BLaER1 treated with 17β-estradiol and CSF1 and Interleukin-3, amounts not matched to agents 10 nM and 100 nM (cell line): ENCODE data around the gene LINGO4.

Experiments used
- H3K27ac ChIP-seq, 11 experiments: shearing (Covaris generic); formaldehyde crosslinking; 2 replicates each; pipeline ENCODE4 v1.8.1; 2022
- H3K27me3 ChIP-seq, 11 experiments: shearing (Covaris generic); formaldehyde crosslinking; 2 replicates each; pipeline ENCODE4 v1.8.1; 2022
- H3K36me3 ChIP-seq, 11 experiments: shearing (Covaris generic); formaldehyde crosslinking; 2 replicates each; pipeline ENCODE4 v1.8.1; 2022
- H3K4me1 ChIP-seq, 10 experiments: shearing (Covaris generic); formaldehyde crosslinking; 2 replicates each; pipeline ENCODE4 v1.8.1; 2022
- H3K4me2 ChIP-seq, 11 experiments: shearing (Covaris generic); formaldehyde crosslinking; 2 replicates each; pipeline ENCODE4 v1.8.1; 2022
- H3K4me3 ChIP-seq, 10 experiments: shearing (Covaris generic); formaldehyde crosslinking; 2 replicates each; pipeline ENCODE4 v1.8.1; 2022
- H3K9ac ChIP-seq, 11 experiments: shearing (Covaris generic); formaldehyde crosslinking; 2 replicates each; pipeline ENCODE4 v1.8.1; 2022
- H3K9me3 ChIP-seq, 11 experiments: shearing (Covaris generic); formaldehyde crosslinking; replicated peaks in 1 of 11; 2 replicates each; pipeline ENCODE4 v1.8.1; 2022
- H4K20me1 ChIP-seq, 11 experiments: shearing (Covaris generic); formaldehyde crosslinking; 2 replicates each; pipeline ENCODE4 v1.8.1; 2022
- Cebpa-rat ChIP-seq, 11 experiments: shearing (Covaris generic); IDR thresholded peaks; 2 replicates each; pipeline ENCODE4 v1.8.1; 2022

Gene LINGO4

DNA sequence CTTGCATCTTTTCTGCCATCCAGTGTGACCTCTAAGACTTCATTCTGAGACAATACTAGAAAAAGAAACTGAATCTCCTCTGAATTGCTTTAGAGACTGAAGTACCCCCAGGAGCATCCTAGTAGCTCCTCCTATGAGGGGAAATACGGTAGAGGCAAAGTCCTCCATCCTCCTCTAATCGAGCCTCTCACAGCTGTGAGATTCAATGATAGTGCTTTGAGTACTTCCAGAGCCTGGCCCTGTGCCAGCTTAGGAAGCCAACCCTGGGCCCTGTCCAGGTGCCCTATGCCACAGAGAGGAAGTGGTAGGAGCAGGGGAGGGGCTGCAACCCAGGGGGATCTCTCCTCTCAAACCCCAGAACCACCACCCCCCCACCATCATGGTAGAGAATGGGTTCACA lies 15.7 kb upstream of the LINGO4 start:
- no peak for TF ChIP-seq Cebpa-rat (IDR thresholded peaks at IDR 0.05)
- H3K4me2 ChIP-seq = peak overlapping the region; percentile 37 to 96 (median 85)
- H3K9ac ChIP-seq = no peak overlapping the region
- no peaks in the 10 kb centered on the region for H3K27me3 ChIP-seq
- H4K20me1 ChIP-seq = peaks cover 0 to 7% (median 0%) of the 10 kb centered on the region in 11 experiments; a peak in 1 of 22 replicates
- 0 out of 22 replicates have a peak overlapping the region, but pooled peaks of 1 of the 11 experiments have one; percentile 9 for H3K27ac ChIP-seq
- no peaks in the 10 kb centered on the region for H3K9me3 ChIP-seq
- no peaks in the 10 kb centered on the region for H3K36me3 ChIP-seq
- no peak overlapping the region for H3K4me3 ChIP-seq
- H3K4me1 ChIP-seq = peaks cover 53 to 99% (median 93%) of the 10 kb centered on the region in 10 experiments

DNA sequence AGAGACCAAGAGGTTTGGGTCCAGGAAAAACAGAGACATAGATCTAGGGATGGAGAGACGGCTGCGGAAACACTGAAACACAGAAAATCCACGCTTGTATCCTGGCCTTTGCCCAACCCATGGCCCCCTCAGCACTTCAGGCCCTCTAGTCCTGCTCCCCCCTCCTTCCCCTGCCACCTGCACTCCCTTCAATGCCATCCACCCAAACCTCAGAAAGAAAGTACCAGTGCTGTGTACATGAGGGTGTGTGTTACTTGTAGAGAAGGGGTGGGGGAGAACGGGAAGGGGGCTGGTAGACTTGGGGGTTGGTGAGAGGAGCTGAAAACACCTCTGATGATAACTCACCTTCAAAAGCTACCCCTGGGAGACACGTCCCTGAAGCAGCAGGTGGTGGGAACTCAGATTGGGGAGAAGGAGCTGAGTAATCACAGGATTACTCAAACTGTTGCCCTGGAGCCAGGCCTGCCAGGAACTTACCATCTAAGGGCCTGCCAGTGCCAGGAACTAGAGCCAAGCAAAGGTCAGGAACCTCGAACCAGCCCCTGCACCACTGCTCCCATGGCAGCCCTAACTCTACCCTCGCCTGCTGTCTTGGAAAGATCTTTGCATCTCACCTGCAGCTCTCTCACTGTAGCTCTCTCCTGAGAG lies 14.9 kb upstream of the LINGO4 start:
- peaks cover 0 to 7% (median 0%) of the 10 kb centered on the region in 11 experiments; a peak in 1 of 22 replicates for H4K20me1 ChIP-seq
- peak overlapping the region; percentile 37 to 96 (median 85) for H3K4me2 ChIP-seq
- no peak overlapping the region for H3K4me3 ChIP-seq
- peak overlapping the region in 1 of 11 experiments; percentile 23; a peak in 1 of 22 replicates for H3K9ac ChIP-seq
- peaks cover 58 to 99% (median 93%) of the 10 kb centered on the region in 10 experiments for H3K4me1 ChIP-seq
- no peak for TF ChIP-seq Cebpa-rat (IDR thresholded peaks at IDR 0.05)
- no peaks in the 10 kb centered on the region for H3K27me3 ChIP-seq
- no peaks in the 10 kb centered on the region for H3K9me3 ChIP-seq
- H3K36me3 ChIP-seq = no peaks in the 10 kb centered on the region
- peak overlapping the region in 2 of 11 experiments; percentile 9 to 29; a peak in 1 of 22 replicates for H3K27ac ChIP-seq

DNA sequence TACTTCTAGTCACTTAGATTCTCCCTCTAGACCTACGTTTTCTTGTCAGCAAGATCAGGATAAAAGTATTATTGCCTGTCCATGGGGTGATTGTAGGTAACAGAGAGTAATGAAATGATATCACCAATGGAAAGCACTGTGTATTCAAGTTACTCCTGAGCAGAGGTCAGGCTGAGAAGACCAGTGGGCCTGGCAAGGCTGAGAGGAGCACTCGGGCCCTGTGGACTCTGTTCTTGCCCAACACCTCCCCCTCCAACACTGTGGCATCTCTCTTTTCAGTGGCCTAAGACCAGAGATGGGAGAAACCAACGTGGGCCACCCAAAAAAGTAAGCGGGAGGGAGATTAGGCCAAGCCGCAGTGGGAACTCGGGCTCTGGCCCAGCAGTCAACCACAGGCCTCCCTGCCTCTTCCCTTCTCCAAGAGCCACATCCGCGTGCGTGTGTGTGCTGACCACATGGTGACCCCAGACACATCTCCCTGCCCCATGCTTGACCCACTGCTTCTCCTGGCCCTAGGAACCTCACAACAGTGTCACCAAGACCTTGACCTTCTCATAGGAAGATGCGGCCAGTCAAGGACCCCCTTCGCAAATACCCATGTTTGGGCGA lies 14.1 kb upstream of the LINGO4 start:
- H3K4me2 ChIP-seq = peak overlapping the region; percentile 37 to 96 (median 85); a peak in 19 of 22 replicates
- H3K27me3 ChIP-seq = no peaks in the 10 kb centered on the region
- H3K27ac ChIP-seq = peak overlapping the region in 2 of 11 experiments; percentile 6 to 29; a peak in 2 of 22 replicates
- no peak for TF ChIP-seq Cebpa-rat (IDR thresholded peaks at IDR 0.05)
- H3K9me3 ChIP-seq = no peaks in the 10 kb centered on the region
- H4K20me1 ChIP-seq = peaks cover 0 to 7% (median 0%) of the 10 kb centered on the region in 11 experiments; a peak in 1 of 22 replicates
- peaks cover 62 to 99% (median 93%) of the 10 kb centered on the region in 10 experiments for H3K4me1 ChIP-seq
- H3K4me3 ChIP-seq = no peak overlapping the region
- H3K36me3 ChIP-seq = no peaks in the 10 kb centered on the region
- H3K9ac ChIP-seq = no peak overlapping the region; a peak in 1 of 22 replicates

DNA sequence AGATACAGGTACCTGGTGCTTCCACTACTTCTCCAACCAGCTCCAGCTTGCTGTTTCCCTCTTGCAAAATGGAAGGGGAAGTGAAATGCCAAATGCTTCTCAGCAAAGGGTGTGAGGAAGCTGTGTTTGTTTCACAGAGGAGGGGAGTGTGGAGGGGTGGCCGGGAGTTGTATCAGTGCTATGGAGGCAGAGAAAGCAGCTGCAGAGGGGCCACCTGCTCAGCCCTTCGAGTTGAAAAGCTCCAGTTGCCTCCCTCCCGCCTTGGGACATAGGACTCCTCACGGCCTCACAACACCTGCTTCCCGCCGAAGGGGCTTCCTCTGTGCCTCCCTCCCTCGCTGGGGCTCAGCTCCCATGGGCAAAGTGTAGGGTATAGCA lies 12.1 kb upstream of the LINGO4 start:
- H3K36me3 ChIP-seq = no peaks in the 10 kb centered on the region
- H3K9ac ChIP-seq = peak overlapping the region in 4 of 11 experiments; percentile 15 to 43 (median 28); a peak in 4 of 22 replicates
- peak overlapping the region in 3 of 10 experiments; percentile 1 to 25 (median 13); a peak in 4 of 20 replicates for H3K4me3 ChIP-seq
- peak overlapping the region in 7 of 11 experiments; percentile 13 to 66 (median 34); a peak in 8 of 22 replicates for H3K27ac ChIP-seq
- H3K4me2 ChIP-seq = peak overlapping the region; percentile 78 to 96 (median 85)
- no peaks in the 10 kb centered on the region for H3K27me3 ChIP-seq
- H3K4me1 ChIP-seq = peaks cover 54 to 96% (median 85%) of the 10 kb centered on the region in 10 experiments
- no peaks in the 10 kb centered on the region for H3K9me3 ChIP-seq
- peaks cover 0 to 7% (median 0%) of the 10 kb centered on the region in 11 experiments; a peak in 1 of 22 replicates for H4K20me1 ChIP-seq
- TF ChIP-seq Cebpa-rat (IDR thresholded peaks at IDR 0.05) = 0 out of 22 replicates have a peak, but pooled peaks of 1 of the 11 experiments have one; percentile 11

DNA sequence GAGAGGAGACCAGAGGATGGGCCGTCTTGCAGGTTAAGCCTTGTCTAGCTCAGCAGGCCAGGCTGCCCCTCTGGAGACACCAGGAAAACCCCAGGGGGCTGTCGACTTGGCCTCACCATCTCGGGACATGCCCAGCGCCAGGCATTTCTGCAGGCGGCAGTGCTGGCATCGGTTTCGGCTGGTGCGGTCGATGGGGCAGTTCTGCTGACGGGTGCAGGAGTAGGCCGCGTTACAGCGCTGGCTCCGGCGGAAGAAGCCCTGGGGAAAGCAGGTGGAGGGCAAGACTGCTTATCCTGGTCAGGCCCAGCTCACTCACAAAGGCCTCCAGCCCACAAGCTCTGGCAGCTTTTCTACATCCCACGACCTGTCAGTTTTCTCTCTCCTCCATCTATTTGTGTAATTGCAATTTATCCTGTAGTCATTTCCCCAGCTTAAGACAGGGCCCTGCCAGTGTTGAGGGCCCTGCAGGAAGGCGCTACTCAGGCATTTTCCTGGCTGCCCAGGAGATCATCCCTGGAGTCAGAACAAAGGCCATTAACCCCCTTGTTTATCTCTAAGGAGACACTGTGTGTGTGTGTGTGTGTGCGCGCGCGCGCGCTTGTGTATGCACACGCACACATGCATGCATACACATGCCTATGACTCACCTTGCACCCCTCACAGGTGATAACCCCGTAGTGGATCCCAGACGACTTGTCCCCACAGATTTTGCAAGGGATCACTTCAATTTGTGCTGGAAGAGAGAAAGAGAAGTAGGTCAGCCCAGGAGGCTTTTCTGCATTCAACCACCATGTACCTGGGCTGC lies 11.5 kb upstream of the LINGO4 start:
- peak overlapping the region; percentile 78 to 96 (median 85) for H3K4me2 ChIP-seq
- peak overlapping the region in 2 of 10 experiments; percentile 5 to 17; a peak in 2 of 20 replicates for H3K4me3 ChIP-seq
- no peak for TF ChIP-seq Cebpa-rat (IDR thresholded peaks at IDR 0.05)
- peaks cover 0 to 7% (median 0%) of the 10 kb centered on the region in 11 experiments; a peak in 1 of 22 replicates for H4K20me1 ChIP-seq
- peak overlapping the region in 3 of 11 experiments; percentile 13 to 36 (median 29); a peak in 2 of 22 replicates for H3K9ac ChIP-seq
- H3K27ac ChIP-seq = peak overlapping the region in 3 of 11 experiments; percentile 18 to 55 (median 33); a peak in 1 of 22 replicates
- H3K4me1 ChIP-seq = peaks cover 51 to 90% (median 79%) of the 10 kb centered on the region in 10 experiments
- H3K36me3 ChIP-seq = no peaks in the 10 kb centered on the region
- no peaks in the 10 kb centered on the region for H3K9me3 ChIP-seq
- H3K27me3 ChIP-seq = no peaks in the 10 kb centered on the region

DNA sequence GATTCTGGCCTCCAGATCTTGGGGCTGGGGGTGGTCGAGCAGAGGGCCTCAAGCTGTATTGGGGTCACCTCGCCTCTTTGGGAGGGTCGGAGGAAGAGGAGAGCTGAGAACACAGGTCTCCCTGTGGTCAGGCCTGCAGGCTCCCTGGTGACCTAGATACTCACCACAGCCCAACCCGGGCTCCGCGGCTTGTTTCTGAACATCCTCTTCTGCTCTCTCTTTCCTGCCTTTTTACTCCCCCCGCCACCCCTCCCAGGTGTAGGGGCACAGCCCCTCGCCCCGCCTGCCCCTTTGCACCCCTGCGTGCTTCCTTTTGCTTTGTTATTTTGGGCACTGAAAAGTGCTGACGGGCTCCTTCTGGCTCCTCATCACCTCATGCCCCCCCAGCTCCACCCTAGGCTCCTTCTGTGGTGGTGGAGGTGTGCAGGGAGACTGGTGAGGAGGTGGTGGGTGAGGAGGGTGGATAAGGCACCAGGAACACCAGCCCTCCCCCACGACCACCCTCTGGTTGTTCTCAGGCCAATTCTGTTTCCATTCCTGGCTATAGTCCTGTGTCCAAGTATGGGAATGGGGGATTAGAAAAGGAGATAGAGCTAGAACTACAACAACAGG lies 10.6 kb upstream of the LINGO4 start:
- no peak for TF ChIP-seq Cebpa-rat (IDR thresholded peaks at IDR 0.05)
- H3K4me2 ChIP-seq = peak overlapping the region; percentile 78 to 96 (median 85)
- no peaks in the 10 kb centered on the region for H3K9me3 ChIP-seq
- peaks cover 46 to 85% (median 69%) of the 10 kb centered on the region in 10 experiments for H3K4me1 ChIP-seq
- H4K20me1 ChIP-seq = peaks cover 0 to 7% (median 0%) of the 10 kb centered on the region in 11 experiments; a peak in 1 of 22 replicates
- peak overlapping the region in 2 of 10 experiments; percentile 5 to 17; a peak in 1 of 20 replicates for H3K4me3 ChIP-seq
- H3K9ac ChIP-seq = 0 out of 22 replicates have a peak overlapping the region, but pooled peaks of 1 of the 11 experiments have one; percentile 1
- no peaks in the 10 kb centered on the region for H3K27me3 ChIP-seq
- no peak overlapping the region for H3K27ac ChIP-seq
- no peaks in the 10 kb centered on the region for H3K36me3 ChIP-seq

DNA sequence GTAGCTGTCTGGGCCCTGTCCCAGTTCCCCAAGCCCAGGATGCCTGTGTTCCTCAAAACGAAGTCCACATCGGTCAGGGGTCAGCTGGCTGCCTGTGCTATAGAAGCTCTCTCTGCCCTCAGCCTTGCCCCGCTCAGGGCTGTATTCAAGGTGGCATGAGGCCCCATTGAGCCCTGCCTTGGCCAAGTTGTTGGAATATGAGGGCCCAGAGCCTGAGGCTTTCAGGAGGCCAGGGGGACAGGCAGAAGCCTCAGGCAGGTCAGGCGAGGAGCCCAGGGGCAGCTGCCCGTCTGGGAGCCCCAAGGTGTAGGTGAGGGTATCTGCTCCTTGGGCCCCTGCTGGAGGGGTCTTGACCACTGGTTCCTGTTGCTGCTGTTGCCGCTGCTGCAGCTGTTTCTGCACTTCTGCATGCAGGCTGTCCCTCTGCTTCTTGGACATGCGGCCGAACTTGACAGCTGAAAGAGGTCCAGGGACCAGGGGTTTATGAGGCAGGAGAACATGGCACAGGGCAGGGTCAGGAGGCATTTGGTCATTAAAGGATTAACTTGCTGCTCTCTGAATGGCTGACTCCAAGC lies 9.8 kb upstream of the LINGO4 start:
- peak overlapping the region; percentile 78 to 96 (median 85); a peak in 21 of 22 replicates for H3K4me2 ChIP-seq
- no peak for TF ChIP-seq Cebpa-rat (IDR thresholded peaks at IDR 0.05)
- H3K9ac ChIP-seq = no peak overlapping the region

DNA sequence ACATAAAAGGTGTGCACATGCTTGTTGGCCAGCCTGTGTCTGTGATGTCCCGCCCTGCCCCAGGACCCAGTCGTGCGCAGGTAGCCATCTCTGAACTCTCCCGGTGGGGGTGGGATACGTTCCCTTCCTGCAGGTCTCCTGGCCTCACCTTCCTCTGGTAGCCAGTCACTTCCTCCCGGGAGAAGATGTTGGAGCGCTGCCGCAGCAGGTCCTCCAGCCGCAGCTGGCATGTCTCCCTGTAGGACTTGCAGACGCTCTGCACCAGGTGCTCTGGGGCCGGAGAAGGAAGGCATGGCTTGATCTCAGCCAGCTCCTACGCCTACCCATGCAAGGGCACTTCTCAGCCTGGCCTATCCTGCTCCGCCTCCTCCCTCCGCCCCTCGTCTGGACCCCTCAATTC lies 9.2 kb upstream of the LINGO4 start:
- Histone ChIP-seq H3K9ac (no peak overlapping the region), H3K27me3 (no peaks in the 10 kb centered on the region), H3K27ac (no peak overlapping the region), H4K20me1 (peaks cover 0 to 7% (median 0%) of the 10 kb centered on the region in 11 experiments; a peak in 1 of 22 replicates), H3K4me2 (peak overlapping the region; percentile 78 to 96 (median 85); a peak in 18 of 22 replicates), H3K4me3 (no peak overlapping the region), H3K4me1 (peaks cover 32 to 71% (median 59%) of the 10 kb centered on the region in 10 experiments), H3K36me3 (no peaks in the 10 kb centered on the region), H3K9me3 (no peaks in the 10 kb centered on the region)
- TF ChIP-seq Cebpa-rat (IDR thresholded peaks at IDR 0.05) = no peak

More for the DNA sequence above, 9.8 kb upstream of the LINGO4 start:
- H3K27me3 ChIP-seq = no peaks in the 10 kb centered on the region
- H3K9me3 ChIP-seq = no peaks in the 10 kb centered on the region
- peaks cover 0 to 7% (median 0%) of the 10 kb centered on the region in 11 experiments; a peak in 1 of 22 replicates for H4K20me1 ChIP-seq
- H3K27ac ChIP-seq = no peak overlapping the region
- no peaks in the 10 kb centered on the region for H3K36me3 ChIP-seq
- H3K4me1 ChIP-seq = peaks cover 39 to 77% (median 62%) of the 10 kb centered on the region in 10 experiments
- 0 out of 20 replicates have a peak overlapping the region, but pooled peaks of 1 of the 10 experiments have one; percentile 5 for H3K4me3 ChIP-seq
